Lower lobe of right lung (tissue), 2 donors: ENCODE measurements around the gene PKHD1. TPM values are rescaled to one million over a fixed set of nuclear protein-coding genes. Genes with fewer than 3 reads are reported as not detected.

Experiments used
- ATAC-seq, 2 donors: fragments of 200-7000 bp; cut with Tn5 transposase; one replicate each; pipeline ENCODE4 v1.9.1; 2020 to 2022; ENCODE audit warnings: mild to moderate bottlenecking in 2 of 2, moderate library complexity in 2 of 2
- DNase-seq: peaks from one replicate; pipeline ENCODE4 v3.0.0-alpha.2; 2020
- H3K27ac ChIP-seq: fragments of 200-600 bp; one replicate; pipeline ENCODE4 v1.8.0; 2022
- H3K27me3 ChIP-seq: fragments of 200-600 bp; one replicate; pipeline ENCODE4 v1.8.0; 2022; ENCODE audit warnings: low read depth
- H3K36me3 ChIP-seq: fragments of 200-600 bp; one replicate; pipeline ENCODE4 v1.8.0; 2022; ENCODE audit warnings: mild to moderate bottlenecking
- H3K4me1 ChIP-seq: fragments of 200-600 bp; one replicate; pipeline ENCODE4 v1.8.0; 2022
- H3K4me3 ChIP-seq: fragments of 200-600 bp; one replicate; pipeline ENCODE4 v1.8.0; 2022; ENCODE audit warnings: mild to moderate bottlenecking
- H3K9me3 ChIP-seq: fragments of 200-600 bp; one replicate; pipeline ENCODE4 v1.8.0; 2022
- intact Hi-C: fragments of 100-400 bp; cut with DNase I; formaldehyde crosslinking; loops from one replicate; pipeline ENCODE4 v1.11.0; 2022
- total RNA-seq: library from RNA; stranded (reverse); fragmentation: NEBNext Ultra II Directional; extraction: Animal tissue kit (Norgen Biotek cat#: 25700); gene quantifications from one replicate; pipeline ENCODE4 v1.2.1, GENCODE V29; 2021
- TF ChIP-seq, protein P1 (sequence below): fragments of 200-600 bp; IDR thresholded peaks from one replicate; pipeline ENCODE4 v1.8.0; 2022; ENCODE audit warnings: antibody characterized with exemption, mild to moderate bottlenecking
- donor health status: DM: no; HTN: yes; CAD: no; lungs with severe emphysema.

Gene PKHD1
- total RNA-seq, 1 donor from 2014 or later: 0.09 TPM

- Histone ChIP-seq H3K27me3 (no peaks in the 10 kb centered on the region), H3K4me3 (no peak overlapping the region), H3K4me1 (no peaks in the 10 kb centered on the region), H3K36me3 (no peaks in the 10 kb centered on the region), H3K27ac (no peak overlapping the region), H3K9me3 (no peaks in the 10 kb centered on the region)
- intact Hi-C loops: no loop called here
- no peak for ATAC-seq
- no peak for DNase-seq
- TF ChIP-seq, protein P1, sequence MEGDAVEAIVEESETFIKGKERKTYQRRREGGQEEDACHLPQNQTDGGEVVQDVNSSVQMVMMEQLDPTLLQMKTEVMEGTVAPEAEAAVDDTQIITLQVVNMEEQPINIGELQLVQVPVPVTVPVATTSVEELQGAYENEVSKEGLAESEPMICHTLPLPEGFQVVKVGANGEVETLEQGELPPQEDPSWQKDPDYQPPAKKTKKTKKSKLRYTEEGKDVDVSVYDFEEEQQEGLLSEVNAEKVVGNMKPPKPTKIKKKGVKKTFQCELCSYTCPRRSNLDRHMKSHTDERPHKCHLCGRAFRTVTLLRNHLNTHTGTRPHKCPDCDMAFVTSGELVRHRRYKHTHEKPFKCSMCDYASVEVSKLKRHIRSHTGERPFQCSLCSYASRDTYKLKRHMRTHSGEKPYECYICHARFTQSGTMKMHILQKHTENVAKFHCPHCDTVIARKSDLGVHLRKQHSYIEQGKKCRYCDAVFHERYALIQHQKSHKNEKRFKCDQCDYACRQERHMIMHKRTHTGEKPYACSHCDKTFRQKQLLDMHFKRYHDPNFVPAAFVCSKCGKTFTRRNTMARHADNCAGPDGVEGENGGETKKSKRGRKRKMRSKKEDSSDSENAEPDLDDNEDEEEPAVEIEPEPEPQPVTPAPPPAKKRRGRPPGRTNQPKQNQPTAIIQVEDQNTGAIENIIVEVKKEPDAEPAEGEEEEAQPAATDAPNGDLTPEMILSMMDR: no peak
Observed at GRCh38 chr6:51570168-51570921, 517.1 kb downstream of the PKHD1 start.

- TF ChIP-seq, protein P1: no peak
- no peaks in the 10 kb centered on the region for H3K36me3 ChIP-seq
- H3K4me3 ChIP-seq: no peak overlapping the region
- H3K27me3 ChIP-seq: no peaks in the 10 kb centered on the region
- H3K4me1 ChIP-seq: no peaks in the 10 kb centered on the region
- intact Hi-C loops: no loop called here
- H3K27ac ChIP-seq: no peak overlapping the region
- H3K9me3 ChIP-seq: no peaks in the 10 kb centered on the region
- no peak for ATAC-seq
- DNase-seq: no peak
Observed at GRCh38 chr6:51569594-51569993, 517.8 kb downstream of the PKHD1 start.

DNA sequence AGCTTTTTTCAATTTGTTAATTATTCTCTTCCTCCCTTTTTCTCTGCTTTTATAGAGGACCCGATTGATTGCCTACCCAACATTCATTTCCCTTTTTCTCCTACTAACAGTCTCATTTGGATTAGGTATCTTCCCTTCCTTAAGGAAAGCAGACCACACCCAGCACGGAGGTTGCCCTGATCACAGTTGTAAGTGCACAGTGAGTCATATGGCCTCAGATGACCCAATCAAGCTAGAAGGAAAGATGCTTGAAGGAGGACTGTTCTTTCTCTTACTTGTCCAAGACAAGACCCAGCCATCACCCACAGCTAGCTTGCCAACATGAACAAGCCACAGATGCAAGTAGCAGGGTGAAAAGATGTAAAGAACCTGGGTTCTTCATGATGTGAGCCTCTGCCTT, 518.6 kb downstream of the PKHD1 start:
- no peak overlapping the region for H3K27ac ChIP-seq
- H3K4me1 ChIP-seq: no peaks in the 10 kb centered on the region
- H3K36me3 ChIP-seq: no peaks in the 10 kb centered on the region
- H3K27me3 ChIP-seq: no peaks in the 10 kb centered on the region
- DNase-seq (no peak), ATAC-seq (peak in 1 of 2 donors; percentile 11)
- no peak overlapping the region for H3K4me3 ChIP-seq
- H3K9me3 ChIP-seq: no peaks in the 10 kb centered on the region
- TF ChIP-seq, protein P1: no peak
- intact Hi-C loops: no loop called here

GRCh38 chr6:51565472-51565871, 521.9 kb downstream of the PKHD1 start:
- no peaks in the 10 kb centered on the region for H3K4me1 ChIP-seq
- TF ChIP-seq, protein P1: no peak
- intact Hi-C loops: no loop called here
- H3K27ac ChIP-seq: no peak overlapping the region
- H3K4me3 ChIP-seq: no peak overlapping the region
- H3K27me3 ChIP-seq: no peaks in the 10 kb centered on the region
- no peaks in the 10 kb centered on the region for H3K9me3 ChIP-seq
- no peak for ATAC-seq
- DNase-seq: no peak
- H3K36me3 ChIP-seq: no peaks in the 10 kb centered on the region

Other genes starting within 250 kb of the PKHD1 start
- not detected for gene IL17A, start 98.8 kb upstream of the PKHD1 start, total RNA-seq
- gene IL17F, start 156.9 kb upstream of the PKHD1 start, total RNA-seq: not detected
- gene MCM3, start 197.1 kb upstream of the PKHD1 start, total RNA-seq: 25.6 TPM